Neural cell (in vitro differentiated cells): ENCODE data around the gene CDC20.

Experiments
- EP300 ChIP-seq: fragments of 450-650 bp; conservative IDR thresholded peaks from 2 replicates; pipeline ENCODE4 v1.6.1; 2014; ENCODE audit warnings: antibody characterized with exemption, mild to moderate bottlenecking, moderate library complexity; ENCODE audit not compliant: poor library complexity, severe bottlenecking
- EZH2 ChIP-seq: fragments of 200-600, 300-800 bp; shearing (Covaris generic), sonication (generic); IDR thresholded peaks from 2 replicates; pipeline ENCODE4 v1.6.1; 2014; ENCODE audit warnings: antibody characterized with exemption, low read length, borderline replicate concordance, mild to moderate bottlenecking; ENCODE audit not compliant: insufficient read depth, poor library complexity, severe bottlenecking
- MXI1 ChIP-seq: fragments of 450-650 bp; conservative IDR thresholded peaks from 2 replicates; pipeline ENCODE4 v1.6.1; 2014; ENCODE audit warnings: antibody characterized with exemption, mild to moderate bottlenecking; ENCODE audit not compliant: poor library complexity, severe bottlenecking
- POLR2AphosphoS5 ChIP-seq: IDR thresholded peaks from 2 replicates; pipeline ENCODE4 v1.6.1; 2012
- RAD21 ChIP-seq: fragments of 450-650 bp; conservative IDR thresholded peaks from 2 replicates; pipeline ENCODE4 v1.6.1; 2014; ENCODE audit warnings: antibody characterized with exemption, mild to moderate bottlenecking, moderate library complexity
- TAF1 ChIP-seq: IDR thresholded peaks from 2 replicates; pipeline ENCODE4 v1.6.1; 2012; ENCODE audit warnings: low read depth
- TF ChIP-seq, protein P1 (sequence below): IDR thresholded peaks from 2 replicates; pipeline ENCODE4 v1.6.1; 2012; ENCODE audit warnings: borderline replicate concordance
- TF ChIP-seq, protein P2 (sequence below): fragments of 450-650 bp; IDR thresholded peaks from 2 replicates; pipeline ENCODE4 v1.5.1; 2014; ENCODE audit warnings: antibody characterized with exemption, mild to moderate bottlenecking, moderate library complexity; ENCODE audit not compliant: poor library complexity, severe bottlenecking

DNA sequence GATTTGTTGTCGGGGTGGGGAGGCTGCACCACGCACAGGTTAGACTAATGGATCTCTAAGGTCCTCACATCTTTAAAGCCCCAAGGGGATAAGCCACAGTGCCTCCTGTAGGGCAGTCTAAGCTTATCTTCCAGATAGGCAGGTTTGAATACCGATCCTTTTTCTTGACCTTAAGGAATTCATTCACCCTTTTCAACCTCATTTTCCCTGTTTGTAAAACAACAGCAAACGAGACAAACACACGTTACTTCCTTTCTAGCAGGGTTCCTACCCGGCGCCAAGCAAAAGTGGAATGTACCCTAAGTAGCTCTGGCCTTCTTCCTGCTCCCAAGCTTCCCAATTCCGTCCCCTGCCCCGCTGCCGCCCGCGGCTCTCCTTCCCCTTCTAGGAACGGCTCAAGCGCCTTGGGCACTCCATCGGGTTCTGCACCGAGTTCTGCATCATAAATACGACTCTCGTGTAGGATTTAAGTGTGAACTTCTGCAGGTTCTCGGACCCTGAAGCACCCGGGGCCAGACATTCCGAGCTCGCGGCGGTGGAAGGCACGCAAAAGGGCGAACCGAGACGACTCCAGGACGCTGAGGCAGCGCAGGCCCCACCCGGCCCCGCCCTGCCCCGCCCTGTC is 548 bp upstream of the CDC20 start:
- TF ChIP-seq RAD21 (peak; percentile 23), MXI1 (no peak), POLR2AphosphoS5 (no peak), TAF1 (no peak), EP300 (no peak), EZH2 (no peak)
- TF ChIP-seq, protein P1, sequence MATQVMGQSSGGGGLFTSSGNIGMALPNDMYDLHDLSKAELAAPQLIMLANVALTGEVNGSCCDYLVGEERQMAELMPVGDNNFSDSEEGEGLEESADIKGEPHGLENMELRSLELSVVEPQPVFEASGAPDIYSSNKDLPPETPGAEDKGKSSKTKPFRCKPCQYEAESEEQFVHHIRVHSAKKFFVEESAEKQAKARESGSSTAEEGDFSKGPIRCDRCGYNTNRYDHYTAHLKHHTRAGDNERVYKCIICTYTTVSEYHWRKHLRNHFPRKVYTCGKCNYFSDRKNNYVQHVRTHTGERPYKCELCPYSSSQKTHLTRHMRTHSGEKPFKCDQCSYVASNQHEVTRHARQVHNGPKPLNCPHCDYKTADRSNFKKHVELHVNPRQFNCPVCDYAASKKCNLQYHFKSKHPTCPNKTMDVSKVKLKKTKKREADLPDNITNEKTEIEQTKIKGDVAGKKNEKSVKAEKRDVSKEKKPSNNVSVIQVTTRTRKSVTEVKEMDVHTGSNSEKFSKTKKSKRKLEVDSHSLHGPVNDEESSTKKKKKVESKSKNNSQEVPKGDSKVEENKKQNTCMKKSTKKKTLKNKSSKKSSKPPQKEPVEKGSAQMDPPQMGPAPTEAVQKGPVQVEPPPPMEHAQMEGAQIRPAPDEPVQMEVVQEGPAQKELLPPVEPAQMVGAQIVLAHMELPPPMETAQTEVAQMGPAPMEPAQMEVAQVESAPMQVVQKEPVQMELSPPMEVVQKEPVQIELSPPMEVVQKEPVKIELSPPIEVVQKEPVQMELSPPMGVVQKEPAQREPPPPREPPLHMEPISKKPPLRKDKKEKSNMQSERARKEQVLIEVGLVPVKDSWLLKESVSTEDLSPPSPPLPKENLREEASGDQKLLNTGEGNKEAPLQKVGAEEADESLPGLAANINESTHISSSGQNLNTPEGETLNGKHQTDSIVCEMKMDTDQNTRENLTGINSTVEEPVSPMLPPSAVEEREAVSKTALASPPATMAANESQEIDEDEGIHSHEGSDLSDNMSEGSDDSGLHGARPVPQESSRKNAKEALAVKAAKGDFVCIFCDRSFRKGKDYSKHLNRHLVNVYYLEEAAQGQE: no peak
- TF ChIP-seq, protein P2, sequence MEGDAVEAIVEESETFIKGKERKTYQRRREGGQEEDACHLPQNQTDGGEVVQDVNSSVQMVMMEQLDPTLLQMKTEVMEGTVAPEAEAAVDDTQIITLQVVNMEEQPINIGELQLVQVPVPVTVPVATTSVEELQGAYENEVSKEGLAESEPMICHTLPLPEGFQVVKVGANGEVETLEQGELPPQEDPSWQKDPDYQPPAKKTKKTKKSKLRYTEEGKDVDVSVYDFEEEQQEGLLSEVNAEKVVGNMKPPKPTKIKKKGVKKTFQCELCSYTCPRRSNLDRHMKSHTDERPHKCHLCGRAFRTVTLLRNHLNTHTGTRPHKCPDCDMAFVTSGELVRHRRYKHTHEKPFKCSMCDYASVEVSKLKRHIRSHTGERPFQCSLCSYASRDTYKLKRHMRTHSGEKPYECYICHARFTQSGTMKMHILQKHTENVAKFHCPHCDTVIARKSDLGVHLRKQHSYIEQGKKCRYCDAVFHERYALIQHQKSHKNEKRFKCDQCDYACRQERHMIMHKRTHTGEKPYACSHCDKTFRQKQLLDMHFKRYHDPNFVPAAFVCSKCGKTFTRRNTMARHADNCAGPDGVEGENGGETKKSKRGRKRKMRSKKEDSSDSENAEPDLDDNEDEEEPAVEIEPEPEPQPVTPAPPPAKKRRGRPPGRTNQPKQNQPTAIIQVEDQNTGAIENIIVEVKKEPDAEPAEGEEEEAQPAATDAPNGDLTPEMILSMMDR: peak; percentile 61
